K562 (cell line): ENCODE measurements around the gene TFEB. TPM values are rescaled to one million over a fixed set of nuclear protein-coding genes. Genes with fewer than 3 reads are reported as not detected.

Experiments
- ATAC-seq: fragments of 200-7000 bp; cut with Tn5 transposase; 3 replicates; pipeline ENCODE4 v1.9.1; 2020; ENCODE audit warnings: moderate library complexity
- BruUV-seq: library from RNA; stranded (reverse); fragments of 400-500 nt; replicated peaks from 2 replicates; lab custom pipeline; 2021; lab: Mats Ljungman, UMichigan
- CTCF ChIA-PET: fragments of 300-600 bp; formaldehyde crosslinking; extraction: SDS; loops from one replicate; lab custom pipeline; 2021; ENCODE audit warnings: low intra/inter-chr PET ratio; lab: Yijun Ruan, JAX
- POLR2A ChIA-PET: fragments of 300-600, 350-650 bp; sonication (Branson Sonifier 250); formaldehyde crosslinking; extraction: SDS; loops from one replicate; lab custom pipeline; 2021; ENCODE audit warnings: antibody characterized with exemption, inconsistent platforms; lab: Yijun Ruan, JAX
- DNase-seq, 4 experiments: peaks; one replicate each; pipeline versions ENCODE4 v3.0.0 to v3.0.0-alpha.2; 2011 to 2018; ENCODE audit warnings: low spot score in 3 of 4, mixed read lengths in 3 of 4; ENCODE audit errors: extremely low read depth in 1 of 4
- FAIRE-seq: peaks from 2 replicates; lab custom pipeline; 2011; peaks lifted over from hg19 to GRCh38; lab: Jason Lieb, UNC
- H2AFZ ChIP-seq: 2 replicates; pipeline ENCODE4 v1.6.0; 2011; ENCODE audit warnings: low read depth, low read length, control low read depth, inconsistent platforms
- H3K27ac ChIP-seq: fragments of 200-600 bp; 3 replicates; pipeline ENCODE4 v1.8.0; 2011; ENCODE audit warnings: low read depth, mild to moderate bottlenecking, control low read depth, inconsistent platforms, low read length, moderate library complexity, mixed read lengths; ENCODE audit errors: extremely low read depth
- H3K27me3 ChIP-seq, 2 experiments: fragments of 300-600 bp in 1 of 2; 2 replicates in 1 of 2; 3 replicates in 1 of 2; pipeline versions ENCODE4 v1.6.0 to v1.8.0; 2011; ENCODE audit warnings: inconsistent platforms in 2 of 2, low read length in 2 of 2, mild to moderate bottlenecking in 1 of 2, mixed read lengths in 1 of 2, moderate library complexity in 1 of 2; ENCODE audit not compliant: control insufficient read depth in 2 of 2, insufficient read depth in 2 of 2
- H3K36me3 ChIP-seq: fragments of 300-600 bp; 3 replicates; pipeline ENCODE4 v1.8.0; 2011; ENCODE audit warnings: mild to moderate bottlenecking, low read length, inconsistent platforms; ENCODE audit not compliant: control insufficient read depth, insufficient read depth
- H3K4me1 ChIP-seq, 2 experiments: fragments of 200-600 bp in 1 of 2; replicated peaks in 1 of 2; 2 replicates in 1 of 2; 3 replicates in 1 of 2; pipeline versions ENCODE4 v1.5.1 to v1.8.0; 2011; ENCODE audit warnings: inconsistent platforms in 2 of 2, low read length in 2 of 2, mild to moderate bottlenecking in 1 of 2, mixed read lengths in 1 of 2, moderate library complexity in 1 of 2; ENCODE audit not compliant: control insufficient read depth in 2 of 2, insufficient read depth in 2 of 2
- H3K4me2 ChIP-seq: 2 replicates; pipeline ENCODE4 v1.6.1; 2011; ENCODE audit warnings: low read length, control low read depth, inconsistent platforms, mixed read lengths; ENCODE audit not compliant: insufficient read depth
- H3K4me3 ChIP-seq: fragments of 200-600 bp; sonication (generic), shearing (Covaris generic); 2 replicates; pipeline ENCODE4 v1.5.1; 2016; ENCODE audit warnings: control low read depth, inconsistent platforms
- H3K79me2 ChIP-seq: fragments of 200-600 bp; 3 replicates; pipeline ENCODE4 v1.8.0; 2011; ENCODE audit warnings: low read length, inconsistent platforms; ENCODE audit not compliant: control insufficient read depth, insufficient read depth
- H3K9ac ChIP-seq, 2 experiments: 2 replicates each; pipeline versions ENCODE4 v1.6.0 to v1.6.1; 2011; ENCODE audit warnings: low read depth in 2 of 2, low read length in 2 of 2, control low read depth in 1 of 2, inconsistent platforms in 1 of 2, mild to moderate bottlenecking in 1 of 2, mixed read lengths in 1 of 2; ENCODE audit not compliant: insufficient read depth in 1 of 2
- H3K9me1 ChIP-seq: one replicate; pipeline ENCODE4 v1.6.0; 2011; ENCODE audit warnings: inconsistent platforms, mild to moderate bottlenecking, low read length, moderate library complexity; ENCODE audit not compliant: control insufficient read depth, insufficient read depth
- H3K9me3 ChIP-seq: replicated peaks from 2 replicates; pipeline ENCODE4 v1.5.1; 2011; ENCODE audit warnings: low read depth, low read length, inconsistent platforms; ENCODE audit not compliant: control insufficient read depth, insufficient read depth
- H4K20me1 ChIP-seq: replicated peaks from 2 replicates; pipeline ENCODE4 v1.6.1; 2011; ENCODE audit warnings: low read length, inconsistent platforms, mixed read lengths; ENCODE audit not compliant: control insufficient read depth, insufficient read depth
- ETS1 ChIP-seq: conservative IDR thresholded peaks from 2 replicates; pipeline ENCODE4 v1.6.1; 2011; ENCODE audit warnings: low read depth, mild to moderate bottlenecking, low read length; ENCODE audit not compliant: control insufficient read depth
- NFIC ChIP-seq: fragments of 450-650 bp; IDR thresholded peaks from 2 replicates; pipeline ENCODE4 v1.6.1; 2017; ENCODE audit warnings: mild to moderate bottlenecking, inconsistent platforms
- TAL1 ChIP-seq: fragments of 450-650 bp; IDR thresholded peaks from 2 replicates; pipeline ENCODE4 v1.6.1; 2016; ENCODE audit warnings: mild to moderate bottlenecking
- WGBS: fragments of 100-300 bp; shearing (Covaris generic); methylation state at CpG from one replicate; pipeline ENCODE4 v1.1.6; 2016; ENCODE audit warnings: low coverage, mixed read lengths; ENCODE audit not compliant: insufficient coverage; ENCODE audit errors: missing lambda C conversion rate; 5-methylcytosine and 5-hydroxymethylcytosine counted together
- in situ Hi-C: fragments of 300-500 bp; cut with MboI; formaldehyde crosslinking; loops from 4 replicates; pipeline ENCODE4 v1.15.0; 2018; ENCODE audit warnings: inconsistent platforms, mixed read lengths
- intact Hi-C: fragments of 100-400 bp; cut with micrococcal nuclease; formaldehyde crosslinking; loops from 2 replicates; pipeline ENCODE4 v1.14.2; 2022
- polyA plus RNA-seq, 8 experiments: library from polyadenylated mRNA; depleted of rRNA in 4 of 8; stranded (reverse) in 5 of 8; unstranded in 3 of 8; fragments of >200 nt; fragmentation: Nextera tagmentation in 2 of 8; fragmentation: Illumina TruSeq in 1 of 8; extraction: Ambion mirVana in 2 of 8; extraction: Trizol in 1 of 8; gene quantifications; 2 replicates each; pipeline versions ENCODE4 v1.2.1 to v1.2.3, GENCODE V29; 2011 to 2014; ENCODE audit warnings: inconsistent platforms in 1 of 8, missing spikeins in 1 of 8
- small RNA-seq: library from RNA; depleted of rRNA; stranded (forward); fragments of <200 nt; gene quantifications from one replicate; pipeline ENCODE3, GENCODE V24; 2014
- total RNA-seq, 7 experiments: library from RNA; depleted of rRNA in 6 of 7; stranded (reverse); fragments of >200 nt in 6 of 7; fragmentation: Illumina TruSeq in 2 of 7; extraction: Trizol in 2 of 7; gene quantifications; 2 replicates each; pipeline versions ENCODE4 v1.2.1 to v1.2.3, GENCODE V29; 2011 to 2021; ENCODE audit warnings: low replicate concordance in 1 of 7

The TFEB gene
- total and polyA plus RNA-seq, 9 of the 15 experiments (the other 6 are each of a cell fraction or from before 2014, with no cell fraction given): 0.04 to 4.7 (median 2.0) TPM

GRCh38 chr6:41634657-41635056, 100.8 kb downstream of the TFEB start:
- H3K4me3 ChIP-seq: no peak overlapping the region
- H3K9me3 ChIP-seq: no peaks in the 10 kb centered on the region
- peaks cover 0 to 21% of the 10 kb centered on the region in 2 experiments; a peak in 1 of 5 replicates for H3K4me1 ChIP-seq
- in situ Hi-C loops: no loop called here
- H3K27me3 ChIP-seq: peaks cover 69 to 83% of the 10 kb centered on the region in 2 experiments
- H2AFZ ChIP-seq: no peak overlapping the region
- POLR2A ChIA-PET: interaction anchor here (0.6 to 0.8 kb wide), 5 partner anchors 14 to 212 kb away, joined by 3 to 4 read pairs (median 3); no protein-coding TSS in a partner anchor
- CTCF ChIA-PET: no interaction called here
- H3K27ac ChIP-seq: no peak overlapping the region
- intact Hi-C loops: no loop called here
- TF ChIP-seq TAL1: no peak
- TF ChIP-seq ETS1: no peak
- peak; percentile 34; the same call in 1 of the 2 replicates for TF ChIP-seq NFIC
- TF ChIP-seq, all 486 proteins: peak for 1
- BruUV-seq: no TSS peak
- ATAC-seq (no peak), FAIRE-seq (no peak), DNase-seq (no peak)
- Histone ChIP-seq H3K36me3 (no peaks in the 10 kb centered on the region), H3K79me2 (no peaks in the 10 kb centered on the region), H3K9me1 (no peaks in the 10 kb centered on the region), H3K9ac (no peak overlapping the region), H4K20me1 (peaks cover 7% of the 10 kb centered on the region; the same call in 1 of the 2 replicates), H3K4me2 (no peak overlapping the region)
- WGBS: 0% methylated on average over 4 of the region's 4 CpGs

Small RNA genes within 50 kb of the gene (small RNA-seq; reads per million reads assigned to genes)
- gene AL365205.3: not detected

Other genes starting within 250 kb of the TFEB start
Only the 7 nearest of the 10 such genes appear.
- gene MDFI, start 97.1 kb downstream of the TFEB start, total RNA-seq (2014; rRNA removed): not detected in 2 replicates
- not detected in 2 replicates for gene MDFI, start 97.1 kb downstream of the TFEB start, total RNA-seq (2014; rRNA removed; fragmentation: Illumina TruSeq; extraction: Trizol)
- gene MDFI, start 97.1 kb downstream of the TFEB start, total RNA-seq (2015; rRNA removed; fragmentation: Illumina TruSeq; extraction: Trizol): not detected in 2 replicates
- gene MDFI, start 97.1 kb downstream of the TFEB start, total RNA-seq (2021): not detected in 2 replicates
- not detected in 2 replicates for gene MDFI, start 97.1 kb downstream of the TFEB start, polyA plus RNA-seq (2011; rRNA removed)
- not detected in 2 replicates for gene MDFI, start 97.1 kb downstream of the TFEB start, polyA plus RNA-seq (2014; fragmentation: Illumina TruSeq; extraction: Trizol)
- not detected for gene MDFI, start 97.1 kb downstream of the TFEB start, polyA plus RNA-seq (2014; fragmentation: Nextera tagmentation; extraction: Ambion mirVana)
- gene MDFI, start 97.1 kb downstream of the TFEB start, polyA plus RNA-seq (2014; rRNA removed): not detected in 2 replicates
- gene PGC, start 11.8 kb upstream of the TFEB start, total RNA-seq (2014; rRNA removed): not detected in 2 replicates
- not detected in 2 replicates for gene PGC, start 11.8 kb upstream of the TFEB start, total RNA-seq (2014; rRNA removed; fragmentation: Illumina TruSeq; extraction: Trizol)
- not detected in 2 replicates for gene PGC, start 11.8 kb upstream of the TFEB start, total RNA-seq (2015; rRNA removed; fragmentation: Illumina TruSeq; extraction: Trizol)
- 0.40 and 0.81 TPM in 2 replicates for gene PGC, start 11.8 kb upstream of the TFEB start, total RNA-seq (2021)
- gene PGC, start 11.8 kb upstream of the TFEB start, polyA plus RNA-seq (2011; rRNA removed): not detected in 2 replicates
- not detected in 2 replicates for gene PGC, start 11.8 kb upstream of the TFEB start, polyA plus RNA-seq (2014; fragmentation: Illumina TruSeq; extraction: Trizol)
- under 1 TPM in 1 of 2 experiments, not detected in 1; 0.17 TPM for gene PGC, start 11.8 kb upstream of the TFEB start, polyA plus RNA-seq (2014; fragmentation: Nextera tagmentation; extraction: Ambion mirVana)
- gene PGC, start 11.8 kb upstream of the TFEB start, polyA plus RNA-seq (2014; rRNA removed): not detected in 2 replicates
- gene FRS3, start 44.3 kb upstream of the TFEB start, total RNA-seq (2014; rRNA removed): 1.7 and 3.1 TPM in 2 replicates
- 0.45 and 1.0 TPM in 2 replicates for gene FRS3, start 44.3 kb upstream of the TFEB start, total RNA-seq (2014; rRNA removed; fragmentation: Illumina TruSeq; extraction: Trizol)
- gene FRS3, start 44.3 kb upstream of the TFEB start, total RNA-seq (2015; rRNA removed; fragmentation: Illumina TruSeq; extraction: Trizol): 1.1 and 1.8 TPM in 2 replicates
- 3.1 and 3.3 TPM in 2 replicates for gene FRS3, start 44.3 kb upstream of the TFEB start, total RNA-seq (2021)
- 3.0 and 4.2 TPM in 2 replicates for gene FRS3, start 44.3 kb upstream of the TFEB start, polyA plus RNA-seq (2011; rRNA removed)
- gene FRS3, start 44.3 kb upstream of the TFEB start, polyA plus RNA-seq (2014; fragmentation: Illumina TruSeq; extraction: Trizol): 1.6 and 3.0 TPM in 2 replicates
- under 1 TPM; 0.03 to 0.06 TPM for gene FRS3, start 44.3 kb upstream of the TFEB start, polyA plus RNA-seq (2014; fragmentation: Nextera tagmentation; extraction: Ambion mirVana)
- 3.4 and 3.7 TPM in 2 replicates for gene FRS3, start 44.3 kb upstream of the TFEB start, polyA plus RNA-seq (2014; rRNA removed)
- gene PRICKLE4, start 45.2 kb upstream of the TFEB start, total RNA-seq (2014; rRNA removed): 1.3 TPM in 1 of 2 replicates, not detected in the other
- not detected in 2 replicates for gene PRICKLE4, start 45.2 kb upstream of the TFEB start, total RNA-seq (2014; rRNA removed; fragmentation: Illumina TruSeq; extraction: Trizol)
- not detected in 2 replicates for gene PRICKLE4, start 45.2 kb upstream of the TFEB start, total RNA-seq (2015; rRNA removed; fragmentation: Illumina TruSeq; extraction: Trizol)
- gene PRICKLE4, start 45.2 kb upstream of the TFEB start, total RNA-seq (2021): 0.20 and 0.87 TPM in 2 replicates
- gene PRICKLE4, start 45.2 kb upstream of the TFEB start, polyA plus RNA-seq (2011; rRNA removed): 0.32 and 0.54 TPM in 2 replicates
- not detected in 2 replicates for gene PRICKLE4, start 45.2 kb upstream of the TFEB start, polyA plus RNA-seq (2014; fragmentation: Illumina TruSeq; extraction: Trizol)
- not detected for gene PRICKLE4, start 45.2 kb upstream of the TFEB start, polyA plus RNA-seq (2014; fragmentation: Nextera tagmentation; extraction: Ambion mirVana)
- gene PRICKLE4, start 45.2 kb upstream of the TFEB start, polyA plus RNA-seq (2014; rRNA removed): 0.27 and 1.7 TPM in 2 replicates
- gene TOMM6, start 52.1 kb upstream of the TFEB start, total RNA-seq (2014; rRNA removed): 377 and 380 TPM in 2 replicates
- gene TOMM6, start 52.1 kb upstream of the TFEB start, total RNA-seq (2014; rRNA removed; fragmentation: Illumina TruSeq; extraction: Trizol): 754 and 831 TPM in 2 replicates
- gene TOMM6, start 52.1 kb upstream of the TFEB start, total RNA-seq (2015; rRNA removed; fragmentation: Illumina TruSeq; extraction: Trizol): 736 and 780 TPM in 2 replicates
- gene TOMM6, start 52.1 kb upstream of the TFEB start, total RNA-seq (2021): 677 and 726 TPM in 2 replicates
- gene TOMM6, start 52.1 kb upstream of the TFEB start, polyA plus RNA-seq (2011; rRNA removed): 955 and 1,065 TPM in 2 replicates
- 1,747 and 2,097 TPM in 2 replicates for gene TOMM6, start 52.1 kb upstream of the TFEB start, polyA plus RNA-seq (2014; fragmentation: Illumina TruSeq; extraction: Trizol)
- 1,000 to 10,000 TPM; 1,746 to 1,760 TPM for gene TOMM6, start 52.1 kb upstream of the TFEB start, polyA plus RNA-seq (2014; fragmentation: Nextera tagmentation; extraction: Ambion mirVana)
- gene TOMM6, start 52.1 kb upstream of the TFEB start, polyA plus RNA-seq (2014; rRNA removed): 1,029 and 1,276 TPM in 2 replicates
- 3.9 and 4.3 TPM in 2 replicates for gene USP49, start 159.8 kb upstream of the TFEB start, total RNA-seq (2014; rRNA removed)
- 6.5 and 7.3 TPM in 2 replicates for gene USP49, start 159.8 kb upstream of the TFEB start, total RNA-seq (2014; rRNA removed; fragmentation: Illumina TruSeq; extraction: Trizol)
- 4.2 and 4.7 TPM in 2 replicates for gene USP49, start 159.8 kb upstream of the TFEB start, total RNA-seq (2015; rRNA removed; fragmentation: Illumina TruSeq; extraction: Trizol)
- 6.9 and 9.1 TPM in 2 replicates for gene USP49, start 159.8 kb upstream of the TFEB start, total RNA-seq (2021)
- gene USP49, start 159.8 kb upstream of the TFEB start, polyA plus RNA-seq (2011; rRNA removed): 9.7 and 9.9 TPM in 2 replicates
- 7.7 and 8.5 TPM in 2 replicates for gene USP49, start 159.8 kb upstream of the TFEB start, polyA plus RNA-seq (2014; fragmentation: Illumina TruSeq; extraction: Trizol)
- 1 to 10 TPM; 1.0 to 1.6 TPM for gene USP49, start 159.8 kb upstream of the TFEB start, polyA plus RNA-seq (2014; fragmentation: Nextera tagmentation; extraction: Ambion mirVana)
- gene USP49, start 159.8 kb upstream of the TFEB start, polyA plus RNA-seq (2014; rRNA removed): 7.8 and 8.3 TPM in 2 replicates
- 27.3 and 33.6 TPM in 2 replicates for gene MED20, start 185.5 kb upstream of the TFEB start, total RNA-seq (2014; rRNA removed)
- gene MED20, start 185.5 kb upstream of the TFEB start, total RNA-seq (2014; rRNA removed; fragmentation: Illumina TruSeq; extraction: Trizol): 44.6 and 45.7 TPM in 2 replicates
- gene MED20, start 185.5 kb upstream of the TFEB start, total RNA-seq (2015; rRNA removed; fragmentation: Illumina TruSeq; extraction: Trizol): 36.7 and 38.1 TPM in 2 replicates
- gene MED20, start 185.5 kb upstream of the TFEB start, total RNA-seq (2021): 46.0 and 46.5 TPM in 2 replicates
- 57.6 and 60.0 TPM in 2 replicates for gene MED20, start 185.5 kb upstream of the TFEB start, polyA plus RNA-seq (2011; rRNA removed)
- 48.8 and 58.2 TPM in 2 replicates for gene MED20, start 185.5 kb upstream of the TFEB start, polyA plus RNA-seq (2014; fragmentation: Illumina TruSeq; extraction: Trizol)
- gene MED20, start 185.5 kb upstream of the TFEB start, polyA plus RNA-seq (2014; fragmentation: Nextera tagmentation; extraction: Ambion mirVana): 10 to 100 TPM; 63.8 to 80.9 TPM
- gene MED20, start 185.5 kb upstream of the TFEB start, polyA plus RNA-seq (2014; rRNA removed): 30.4 and 32.1 TPM in 2 replicates